Putamen (tissue), 1 donor: ENCODE measurements around the gene FAIM2.
"Not testable (repeated sequence)": the region's sequence is repeated elsewhere in the genome, so short reads cannot be mapped to it uniquely, and the experiment has no call there.

Experiments used
- DNase-seq: peaks from one replicate; pipeline ENCODE4 v3.0.0-alpha.2; 2016; ENCODE audit warnings: low spot score

Gene FAIM2

DNA sequence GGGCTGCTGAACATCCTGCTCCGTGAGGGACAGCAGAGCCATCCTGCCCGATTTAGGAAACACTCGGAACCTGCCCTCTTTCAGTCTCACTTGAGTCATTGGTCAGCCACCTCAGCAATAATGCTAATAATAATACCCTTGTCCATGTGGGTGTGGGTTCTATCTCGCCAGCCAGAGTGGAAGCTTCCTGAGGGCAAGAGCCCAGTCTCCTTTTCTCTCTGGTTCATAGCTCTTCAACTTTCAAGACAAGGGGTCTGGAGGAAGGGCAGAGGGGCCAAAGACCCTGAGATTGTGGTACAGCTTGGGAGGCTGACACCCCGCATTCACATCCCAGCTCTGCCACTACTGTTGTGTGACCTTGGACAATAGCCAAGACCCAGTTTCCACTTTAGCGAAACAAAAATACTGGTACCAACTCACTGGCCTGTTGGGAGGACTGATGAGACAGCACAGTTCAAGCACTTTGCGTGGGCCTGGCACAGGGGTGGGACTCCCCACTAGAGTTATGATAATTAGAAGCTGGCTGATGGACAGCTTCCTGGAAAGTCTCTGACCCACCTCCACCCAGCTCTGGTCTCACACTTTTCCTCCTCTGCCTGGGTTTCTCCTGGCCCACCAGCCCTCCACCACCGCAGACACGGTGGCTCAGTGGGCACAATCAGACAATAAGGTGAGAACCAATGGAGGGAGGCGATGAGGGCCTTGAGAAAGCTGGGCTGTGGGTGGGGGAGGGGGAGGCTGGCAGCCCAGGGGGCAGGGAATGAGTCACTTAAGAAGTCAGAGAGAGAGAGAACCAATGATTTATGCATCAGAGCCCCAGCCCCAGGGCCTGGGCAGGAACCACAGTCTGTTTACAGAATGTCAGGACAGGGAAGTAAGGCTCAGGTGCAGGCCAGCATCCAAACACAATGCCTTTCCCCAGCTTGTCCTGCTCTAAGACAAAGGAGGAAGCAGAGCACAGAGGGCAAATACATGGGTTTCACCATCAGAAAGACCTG, 9.6 kb downstream of the FAIM2 start:
- DNase-seq, result no peak

DNA sequence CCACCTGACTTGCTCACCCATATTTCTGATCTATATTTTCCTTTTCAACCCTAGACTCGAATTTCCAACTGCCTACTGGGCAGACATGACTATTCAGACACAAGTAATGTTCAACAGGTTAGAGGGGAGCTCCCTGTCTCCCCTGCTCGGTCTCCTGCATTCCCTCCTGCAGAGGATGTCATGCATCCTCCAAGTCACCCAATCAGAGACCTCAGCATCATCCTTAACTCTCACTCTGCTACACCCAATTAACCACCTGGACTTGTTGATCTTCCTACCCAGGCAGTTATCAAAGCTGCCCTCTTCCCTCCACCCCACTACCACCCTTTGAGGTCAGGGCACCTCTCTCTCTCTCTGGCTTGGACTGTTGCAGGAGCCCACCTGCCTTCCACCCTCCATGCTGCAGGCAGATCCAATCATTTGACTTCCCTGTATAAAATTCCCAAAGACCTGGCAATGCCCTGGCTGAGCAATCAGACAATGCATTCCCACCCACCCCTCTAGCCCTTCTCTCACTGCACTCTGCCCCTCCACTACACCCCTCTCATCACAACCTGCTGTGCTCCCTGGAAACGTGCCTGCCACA, 10.9 kb downstream of the FAIM2 start:
- DNase-seq, result no peak

DNA sequence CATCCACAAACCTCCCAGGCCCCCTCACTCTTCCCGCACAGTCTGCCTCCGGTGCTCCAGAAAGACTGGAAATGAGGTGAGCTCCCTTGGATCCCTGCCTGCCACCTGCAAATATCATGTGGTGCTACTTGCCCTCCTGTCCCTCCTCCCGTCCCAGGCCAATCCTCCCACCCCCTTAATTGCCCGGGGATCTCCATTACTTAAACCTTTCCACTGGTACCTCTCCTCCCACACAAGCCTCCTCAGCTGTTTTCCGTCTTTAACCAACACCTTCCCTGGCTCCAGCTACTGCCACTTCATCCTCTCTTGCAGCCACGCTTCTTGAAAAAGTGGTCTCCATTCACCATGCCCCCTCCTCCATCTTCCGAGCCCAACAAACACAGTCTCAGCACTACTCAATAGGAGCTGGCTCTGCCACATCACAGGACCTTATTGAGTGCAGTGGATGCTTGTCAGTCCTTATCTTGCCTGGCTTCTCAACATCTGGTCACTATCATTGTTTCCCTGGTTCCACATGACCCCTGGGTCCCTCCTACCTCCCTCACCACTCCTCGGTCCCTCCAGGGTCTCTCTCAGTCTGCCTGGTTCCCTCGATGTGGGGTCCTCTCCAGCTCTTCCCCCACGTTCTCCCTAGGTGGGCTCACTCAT, 11.5 kb downstream of the FAIM2 start:
- DNase-seq, result no peak

DNA sequence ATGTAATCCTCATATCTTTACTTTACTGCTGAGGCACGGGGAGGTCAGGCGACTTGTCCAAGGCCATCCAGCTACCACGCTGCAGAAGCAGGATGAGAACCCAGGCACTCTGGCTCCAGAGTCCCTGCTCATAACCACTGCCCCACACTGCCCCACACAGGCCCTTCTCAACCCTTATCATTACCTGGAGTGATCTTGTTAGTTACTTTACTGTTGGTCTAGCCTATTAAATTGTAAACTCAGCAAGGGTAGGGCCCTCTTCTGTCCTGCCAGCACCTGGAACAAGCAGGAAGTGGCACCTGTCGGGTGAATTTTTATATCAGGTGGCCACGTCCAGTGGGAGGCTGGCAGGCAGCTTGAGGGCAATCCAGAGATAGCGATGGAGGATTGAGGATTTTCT, 12.2 kb downstream of the FAIM2 start:
- no peak for DNase-seq

DNA sequence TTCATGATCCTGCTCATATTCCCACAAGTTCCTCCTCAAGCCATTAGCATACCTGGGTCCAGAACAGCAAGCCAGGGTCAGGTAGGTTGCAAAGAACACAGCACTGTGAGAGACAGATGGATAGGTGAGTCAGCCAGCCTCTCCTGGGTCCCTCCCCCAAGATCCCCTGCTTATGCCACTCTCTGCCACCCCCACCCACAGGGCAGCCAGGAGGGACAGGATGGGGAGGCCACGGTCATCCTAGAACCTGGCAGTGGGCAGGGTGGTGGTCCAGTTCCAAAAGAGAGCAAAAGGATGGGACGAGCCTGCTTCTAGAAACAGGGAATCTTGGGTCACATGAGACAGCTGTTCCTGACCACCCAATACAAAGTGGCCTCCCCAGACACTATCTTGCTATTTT, 12.7 kb downstream of the FAIM2 start:
- no peak for DNase-seq

DNA sequence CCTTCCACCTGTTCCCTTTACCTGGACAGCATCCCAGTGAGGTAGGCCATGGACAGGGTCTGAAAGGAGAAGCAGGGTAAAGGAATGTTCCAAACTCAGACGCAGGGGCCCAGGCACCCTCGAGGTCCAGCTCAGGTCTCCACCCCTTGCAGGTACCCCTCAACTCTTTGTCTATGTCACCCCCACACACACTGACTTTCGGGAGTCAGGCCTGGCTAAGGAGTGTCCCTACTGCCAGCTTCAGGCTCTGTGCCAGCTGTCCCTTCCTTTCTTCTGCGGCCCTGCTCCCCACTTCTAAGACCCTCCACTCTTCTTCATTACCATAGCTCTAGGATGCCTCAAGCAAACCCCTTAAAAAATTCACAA, 13.6 kb downstream of the FAIM2 start:
- no peak for DNase-seq

DNA sequence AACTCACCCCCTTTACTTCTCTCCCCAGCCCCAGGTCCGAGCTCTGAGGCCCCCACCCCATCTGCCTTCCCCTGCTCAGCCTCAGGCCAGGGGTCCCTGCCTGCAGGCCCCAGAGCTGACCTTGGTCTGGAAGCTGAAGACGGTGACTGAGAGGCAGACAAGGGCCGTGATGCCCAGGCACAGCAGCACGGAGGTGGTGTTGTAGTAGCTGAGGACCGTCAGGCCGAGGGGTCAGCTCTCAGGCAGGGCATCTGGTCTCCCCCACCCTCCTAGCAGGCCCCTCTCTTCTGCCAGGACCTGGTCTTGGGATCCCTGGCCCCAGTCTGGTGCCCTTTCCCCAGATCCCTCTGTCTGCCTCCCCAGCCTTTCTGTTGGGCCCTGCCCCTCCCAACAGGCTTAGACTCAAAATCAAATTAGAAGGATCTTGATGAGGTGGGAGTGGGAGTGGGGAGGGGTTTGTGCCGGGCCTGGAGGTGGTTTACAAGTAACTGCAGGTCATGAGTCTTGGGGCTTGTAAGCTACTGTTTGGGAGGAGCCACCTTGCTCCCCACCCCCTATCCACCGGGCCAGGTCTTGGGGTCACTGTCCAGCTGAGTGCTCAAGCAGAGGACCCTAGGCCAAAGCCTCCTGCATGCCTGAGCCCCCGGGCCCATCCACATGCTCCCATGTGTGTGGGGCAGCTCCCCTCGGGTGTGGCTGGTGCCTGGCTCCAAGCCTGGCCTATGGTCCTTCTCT, 14.2 kb downstream of the FAIM2 start:
- DNase-seq, result no peak

DNA sequence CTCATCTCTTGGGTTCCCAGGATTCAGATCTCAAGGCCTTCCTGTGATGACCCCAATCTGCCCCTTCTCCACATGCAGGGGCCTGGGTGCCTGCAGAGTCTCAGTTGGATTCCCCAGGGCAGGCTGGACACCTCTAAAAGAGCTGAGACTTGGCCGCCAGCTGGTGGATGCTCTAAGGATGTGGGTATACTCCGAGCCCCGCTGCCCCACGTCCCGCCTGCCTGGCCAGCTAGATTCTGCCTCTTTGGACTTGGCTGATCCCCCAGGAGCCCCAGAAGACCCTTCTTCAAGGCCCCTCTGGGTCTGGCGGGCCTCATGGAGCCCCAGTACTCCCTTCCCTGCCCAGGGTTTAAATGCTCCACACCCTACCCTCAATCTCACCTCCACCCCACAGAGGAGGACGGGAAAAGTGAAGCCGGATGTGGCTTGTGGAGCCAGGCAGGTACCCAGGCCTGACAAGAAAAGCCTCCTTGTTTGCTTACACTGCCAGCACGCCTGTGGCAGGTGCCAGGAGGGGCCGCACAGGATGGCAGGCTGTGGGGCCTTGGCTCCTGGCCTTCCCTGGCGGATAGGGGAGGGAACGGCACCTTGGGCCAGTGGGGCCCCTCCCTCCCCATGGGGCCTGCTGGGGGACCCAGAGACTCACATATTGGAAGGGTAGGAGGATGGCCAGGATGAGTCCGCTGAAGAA, 15.1 kb downstream of the FAIM2 start:
- DNase-seq, result no peak

DNA sequence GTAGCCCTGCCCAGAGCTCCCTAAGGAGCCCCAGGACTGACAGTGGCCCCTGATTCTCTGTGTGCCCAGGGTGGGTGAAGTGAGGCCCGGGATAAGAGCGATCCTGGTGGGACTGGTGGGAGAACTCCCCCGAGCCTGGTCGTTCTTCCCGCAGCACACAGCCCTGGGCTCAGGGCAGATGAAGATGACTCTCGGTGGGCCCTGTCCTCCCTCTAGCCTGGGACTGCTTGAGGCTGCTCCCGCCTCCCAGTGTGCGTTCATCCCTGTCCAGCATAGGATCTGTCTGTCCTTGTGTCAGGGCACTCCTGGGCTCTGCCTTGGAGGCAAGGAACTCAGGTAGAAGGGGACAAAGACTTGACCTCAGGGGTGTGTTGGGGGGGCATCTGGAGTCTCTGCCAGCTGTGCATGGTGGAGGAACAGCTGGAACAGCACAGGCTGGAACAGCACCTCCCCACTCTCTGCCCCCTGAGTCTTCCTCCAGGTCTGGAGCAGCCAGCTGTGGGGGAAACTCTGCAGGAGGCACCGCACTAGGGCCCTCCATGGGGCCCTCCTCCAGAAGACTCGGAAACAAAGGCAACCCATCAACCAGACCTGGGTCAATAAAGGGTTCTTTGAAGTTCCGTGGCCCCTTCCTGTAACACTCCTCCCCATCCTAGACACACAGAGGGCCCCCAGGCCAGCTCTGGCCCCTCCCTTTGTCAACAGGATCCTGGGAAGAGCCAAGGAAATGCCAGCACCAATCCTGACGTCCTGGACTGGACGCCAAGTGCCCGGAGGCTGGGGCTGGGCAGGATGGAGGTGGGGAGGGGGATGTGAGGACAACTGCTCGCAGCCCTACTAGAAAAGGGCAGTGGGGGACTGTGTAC, 15.9 kb downstream of the FAIM2 start:
- no peak for DNase-seq

DNA sequence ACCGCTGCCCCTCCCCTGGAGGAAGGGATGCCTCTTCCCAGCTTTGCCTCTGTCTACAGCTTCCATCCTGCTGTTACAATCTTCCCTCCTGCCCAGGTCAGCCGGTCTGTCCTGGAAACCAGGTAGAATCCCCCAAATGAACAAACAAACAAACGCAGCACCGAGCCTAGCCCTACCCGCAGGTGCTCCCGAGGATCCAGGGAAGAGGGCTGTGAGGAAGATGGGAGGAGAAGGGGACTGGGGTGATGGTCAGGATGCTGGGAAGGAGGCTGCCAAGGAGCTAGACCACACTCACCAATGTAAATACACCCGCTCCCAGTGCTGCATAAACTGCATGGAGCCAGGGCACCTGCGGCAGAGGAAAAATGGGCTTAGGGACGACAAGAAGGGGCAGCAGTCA, 16.6 kb downstream of the FAIM2 start:
- no peak for DNase-seq

DNA sequence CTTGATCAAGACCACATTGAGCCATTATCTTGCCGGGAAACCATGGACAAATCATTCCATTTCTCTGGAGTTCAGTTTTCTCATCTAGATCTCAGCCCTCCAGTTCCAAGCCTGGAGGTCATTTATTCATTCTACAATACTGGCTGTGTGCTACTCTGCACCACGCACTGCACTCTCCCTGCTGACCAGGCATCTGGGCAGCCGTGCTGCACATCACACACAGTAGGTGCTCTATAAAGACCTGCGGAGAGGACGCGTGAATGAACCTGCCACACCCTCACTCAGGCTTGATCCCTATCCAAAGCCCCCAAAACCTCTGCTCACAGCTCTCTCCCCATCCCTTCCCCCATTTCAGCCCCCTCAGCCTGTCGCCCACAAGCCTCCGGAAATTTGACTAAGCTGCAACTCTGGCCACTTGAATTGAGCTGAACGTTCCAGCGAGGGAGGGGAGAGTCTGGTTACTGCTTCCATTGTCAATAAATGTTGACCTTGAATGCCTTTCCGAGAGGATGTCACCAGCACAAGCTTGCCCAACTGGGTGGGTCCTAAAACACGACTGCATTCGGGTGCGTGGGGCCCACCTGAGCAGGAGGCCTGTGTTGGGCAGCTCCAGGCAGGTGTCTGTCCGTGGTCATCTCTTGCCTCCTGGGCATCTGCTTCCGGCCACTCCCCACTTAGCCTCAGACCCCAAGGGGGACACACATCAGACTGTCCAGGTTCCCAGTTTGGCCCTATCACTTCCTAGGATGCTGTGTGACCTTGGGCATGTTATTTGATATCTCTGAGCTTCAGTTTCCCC, 17.8 kb downstream of the FAIM2 start:
- DNase-seq, result no peak

DNA sequence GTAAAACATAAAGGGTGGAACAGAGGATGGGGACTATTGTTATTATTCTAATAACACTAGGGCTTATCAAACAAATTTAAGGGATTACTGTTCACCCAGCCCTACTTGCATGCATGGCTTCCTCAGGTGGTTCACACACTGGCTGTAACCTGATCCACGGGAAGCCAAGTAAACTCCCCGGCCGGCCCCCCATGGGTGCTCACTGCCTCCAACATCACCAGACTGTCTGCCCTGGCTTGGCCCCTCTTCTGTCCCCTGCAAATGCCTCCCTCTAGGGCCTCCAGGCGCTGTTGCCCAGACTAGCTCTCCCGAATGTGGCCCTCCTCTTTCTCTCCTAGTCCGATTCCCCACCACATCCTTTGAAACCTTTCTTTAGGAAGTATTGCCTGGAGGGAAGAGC, 18.6 kb downstream of the FAIM2 start:
- no peak for DNase-seq

DNA sequence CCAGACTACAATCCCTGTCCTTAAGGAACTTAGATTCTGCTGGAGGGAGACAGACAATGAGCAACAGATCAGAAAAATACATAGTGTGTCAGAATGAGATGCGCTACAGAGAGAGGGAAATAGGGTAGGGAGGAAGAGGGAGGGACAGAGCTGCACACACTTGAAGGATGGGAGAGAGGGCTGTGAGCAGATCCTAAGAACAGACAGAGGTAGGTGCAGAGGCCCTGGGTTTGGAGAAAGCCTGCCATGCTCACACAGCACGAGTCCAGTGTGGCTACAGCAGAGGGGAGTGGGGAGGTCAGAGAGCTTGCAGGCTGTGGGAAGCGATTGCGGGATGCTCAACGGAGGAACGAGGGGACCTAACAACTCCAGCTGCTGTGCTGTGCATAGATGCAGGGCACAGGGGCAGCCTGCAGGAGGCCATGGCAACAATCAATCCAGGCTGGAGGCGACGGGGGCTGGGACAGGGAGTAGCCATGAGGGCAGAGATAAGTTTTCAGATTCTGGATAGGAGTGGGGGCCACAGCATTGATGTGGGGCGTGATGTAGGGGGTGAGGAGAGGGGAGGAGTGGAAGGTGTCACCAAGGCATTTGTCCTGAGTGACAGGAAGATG, 20.7 kb downstream of the FAIM2 start:
- DNase-seq, result no peak

DNA sequence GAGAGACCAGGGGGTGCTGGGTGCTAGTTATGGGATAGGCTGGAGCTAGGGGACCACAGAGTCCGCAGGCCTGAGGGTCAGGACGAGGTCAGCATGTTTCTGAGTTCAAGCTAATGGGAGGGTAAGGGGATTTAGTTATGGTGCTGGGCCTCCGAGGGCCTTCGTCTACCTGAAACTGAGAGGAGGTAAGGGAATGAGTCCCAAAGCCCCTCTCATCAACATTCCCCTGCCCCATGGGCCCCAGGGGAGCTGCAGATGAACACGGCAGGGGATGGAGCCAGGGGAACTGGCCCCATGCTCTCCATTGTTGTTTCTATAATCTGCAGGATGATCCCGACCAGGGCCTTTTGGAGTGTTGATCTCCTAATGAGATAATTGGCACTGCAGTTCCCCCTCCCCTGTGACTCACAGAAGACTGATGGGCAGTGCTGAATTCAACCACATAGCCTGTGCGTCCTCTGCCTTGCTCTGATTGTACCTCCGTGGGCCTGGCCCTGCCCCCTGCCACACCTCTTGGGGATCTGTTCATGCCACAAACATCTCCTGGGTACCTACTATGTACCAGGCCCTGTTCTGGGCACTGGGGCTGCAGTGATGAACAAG, 21.4 kb downstream of the FAIM2 start:
- DNase-seq, result no peak

DNA sequence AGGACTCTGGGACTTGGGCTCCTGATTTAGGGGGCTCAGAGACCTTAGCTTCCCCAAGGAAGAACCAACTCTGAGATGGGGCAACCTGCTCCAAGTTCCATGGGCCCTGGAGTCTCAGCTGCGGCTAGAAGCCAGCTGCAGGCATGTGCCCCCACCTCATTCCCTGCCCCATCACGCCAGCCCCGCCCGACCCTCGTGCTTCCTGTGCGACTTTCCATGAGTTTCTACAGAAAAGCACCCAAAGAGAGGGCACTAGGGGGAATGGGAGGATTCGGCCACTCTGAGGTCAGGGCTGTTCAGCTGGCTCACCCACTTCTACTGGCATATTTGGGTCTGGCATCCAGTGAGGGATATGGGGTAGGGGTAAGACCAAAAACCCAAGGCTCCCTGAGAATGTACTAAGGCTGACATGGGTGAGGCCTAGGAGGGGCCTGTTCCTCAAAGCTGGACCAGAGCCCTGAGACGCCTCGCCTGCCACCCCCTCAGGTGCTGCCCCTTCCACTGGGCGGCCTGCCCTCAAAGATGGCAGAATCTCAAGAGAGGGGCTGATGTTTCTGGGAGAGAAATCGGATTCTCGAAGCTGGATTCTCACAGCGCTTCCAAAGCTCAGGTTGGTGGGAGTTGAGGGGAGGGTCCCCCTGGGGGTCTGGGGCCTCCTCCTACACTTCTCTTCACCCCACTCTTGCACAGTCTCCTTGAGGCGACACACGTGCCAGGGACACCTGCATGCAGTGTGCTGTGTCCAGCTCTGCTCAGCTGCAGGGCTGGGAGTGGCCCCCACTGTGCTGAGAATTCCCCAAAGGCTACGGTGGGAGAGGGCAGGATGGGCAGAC, 22.1 kb downstream of the FAIM2 start:
- no peak for DNase-seq

DNA sequence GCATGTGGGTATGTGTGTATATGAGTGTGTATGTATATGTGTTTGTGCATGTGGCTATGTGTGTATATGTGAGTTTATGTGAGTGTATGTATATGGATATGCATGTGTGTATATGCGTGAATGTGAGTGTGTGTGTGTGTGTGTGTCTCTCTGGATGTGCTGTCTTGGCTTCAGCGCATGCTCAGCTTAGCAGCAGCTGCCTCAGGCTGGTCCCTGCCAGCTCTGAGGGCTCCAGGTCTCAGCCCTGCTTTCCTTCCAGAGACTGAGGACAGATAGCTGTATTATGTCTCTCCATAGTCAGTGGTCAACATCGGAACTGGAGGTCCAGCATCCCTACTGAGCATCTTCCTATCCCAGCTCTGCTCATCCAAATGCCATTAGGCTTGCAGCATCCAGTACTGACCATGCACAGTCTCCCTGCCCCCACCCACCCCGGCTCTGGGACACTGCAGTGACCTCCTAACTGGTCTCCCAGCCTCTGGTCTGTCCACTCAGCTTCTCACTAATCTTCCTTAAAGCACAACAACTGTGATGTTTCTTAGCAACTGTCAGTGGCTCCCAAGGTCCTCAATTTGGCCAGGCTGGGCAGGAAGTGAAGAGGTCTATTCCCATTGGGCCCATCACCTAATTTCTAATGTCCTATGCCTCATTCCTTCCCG, 22.8 kb downstream of the FAIM2 start:
- DNase-seq, result no peak

DNA sequence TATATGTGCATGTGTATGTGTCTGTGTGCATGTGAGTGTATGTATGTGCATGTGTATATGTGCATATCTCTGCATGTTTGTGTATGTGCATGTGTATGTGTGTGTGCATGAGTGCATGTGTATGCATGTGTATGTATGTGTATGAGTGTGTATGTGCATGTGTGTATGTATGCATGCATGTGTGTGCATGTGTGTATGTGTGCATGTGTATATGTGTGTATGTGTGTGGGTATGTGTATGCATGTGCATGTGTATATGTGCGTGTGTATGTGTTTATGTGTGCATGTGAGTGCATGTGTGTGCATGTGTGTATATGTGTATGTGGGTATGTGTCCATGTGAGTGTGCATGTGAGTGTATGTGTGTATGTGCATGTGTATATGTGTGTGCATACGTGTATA, 24.6 kb downstream of the FAIM2 start:
- DNase-seq, result not testable (repeated sequence)

DNA sequence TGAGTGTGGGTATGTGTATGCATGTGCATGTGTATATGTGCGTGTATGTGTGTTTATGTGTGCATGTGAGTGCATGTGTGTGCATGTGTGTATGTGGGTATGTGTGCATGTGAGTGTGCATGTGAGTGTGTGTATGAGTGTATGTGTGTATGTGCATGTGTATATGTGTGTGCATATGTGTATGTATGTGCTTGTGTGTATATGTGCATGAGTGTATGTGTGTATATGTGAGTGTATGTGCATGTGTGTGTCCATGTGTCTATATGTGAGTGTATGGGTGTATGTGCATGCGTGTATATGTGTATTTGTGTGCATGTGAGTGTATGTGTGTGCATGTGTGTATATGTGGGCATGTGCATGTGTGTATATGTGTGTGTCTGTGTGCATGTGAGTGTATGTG, 25.7 kb downstream of the FAIM2 start:
- no peak for DNase-seq
